ENCODE measurements around the gene PPL.
"Not testable (repeated sequence)": the region's sequence is repeated elsewhere in the genome, so short reads cannot be mapped to it uniquely, and the experiment has no call there.

The PPL gene

DNA sequence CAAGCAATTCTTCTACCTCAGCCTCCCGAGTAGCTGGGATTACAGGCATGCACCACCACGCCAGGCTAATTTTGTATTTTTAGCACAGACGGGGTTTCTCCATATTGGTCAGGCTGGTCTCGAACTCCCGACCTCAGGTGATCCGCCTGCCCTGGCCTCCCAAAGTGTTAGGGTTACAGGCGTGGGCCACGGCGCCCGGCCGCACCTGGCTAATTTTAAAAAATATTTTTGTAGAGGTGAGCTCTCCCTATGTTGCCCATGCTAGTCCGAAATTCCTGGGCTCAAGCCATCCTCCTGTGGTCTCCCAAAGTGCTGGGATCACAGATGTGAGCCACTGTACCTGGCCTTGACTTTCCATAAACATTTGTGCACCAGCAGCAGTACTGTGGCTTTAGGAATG lies 31.3 kb upstream of the PPL start:
- not testable (repeated sequence) for ATAC-seq; H3K9me3 Mint-ChIP-seq; H3K4me1 Mint-ChIP-seq; H3K4me3 Mint-ChIP-seq; H3K27ac Mint-ChIP-seq; DNase-seq (ENCODE audit: low spot score in 2 of 2); H3K36me3 Mint-ChIP-seq

DNA sequence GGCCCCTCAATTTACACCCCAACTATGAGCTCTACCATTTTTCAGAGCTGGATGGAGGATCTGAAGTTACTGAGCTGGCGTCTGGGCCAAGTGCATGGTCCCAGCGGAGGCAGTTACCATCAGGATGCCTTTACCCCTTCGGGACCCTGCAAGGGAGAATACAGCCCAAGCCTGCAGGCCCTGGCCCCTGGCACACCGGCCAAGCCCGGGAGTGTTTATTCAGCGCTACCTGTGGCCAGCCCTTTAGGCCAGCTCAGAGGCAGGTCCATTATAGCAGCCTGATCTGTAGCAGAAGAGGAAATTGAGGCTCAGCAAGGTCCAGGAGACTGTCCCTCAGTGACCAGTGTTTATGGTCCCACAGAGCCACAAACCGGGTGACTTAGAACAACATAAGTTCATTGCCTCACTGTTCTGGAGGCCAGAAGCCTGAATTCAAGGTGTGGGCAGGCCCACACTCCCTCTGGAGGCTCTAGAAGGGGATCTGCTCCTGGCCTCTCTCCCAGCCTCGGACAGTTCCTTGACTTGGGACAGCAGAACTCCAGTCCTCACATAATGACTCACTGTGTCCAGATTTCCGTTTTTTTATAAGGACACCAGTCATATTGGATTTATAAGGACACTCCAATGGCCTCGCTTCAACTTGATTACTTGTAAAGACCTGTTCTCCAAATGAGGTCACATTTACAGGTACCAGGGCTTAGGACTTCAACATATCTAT lies 29.9 kb upstream of the PPL start:
- no peak overlapping the region for H3K4me3 Mint-ChIP-seq
- H3K27ac Mint-ChIP-seq: no peak overlapping the region
- H3K9me3 Mint-ChIP-seq: no peaks in the 10 kb centered on the region
- DNase-seq (ENCODE audit: low spot score in 2 of 2): no peak
- no peaks in the 10 kb centered on the region for H3K36me3 Mint-ChIP-seq
- H3K4me1 Mint-ChIP-seq: no peaks in the 10 kb centered on the region
- ATAC-seq: peak; percentile 24

DNA sequence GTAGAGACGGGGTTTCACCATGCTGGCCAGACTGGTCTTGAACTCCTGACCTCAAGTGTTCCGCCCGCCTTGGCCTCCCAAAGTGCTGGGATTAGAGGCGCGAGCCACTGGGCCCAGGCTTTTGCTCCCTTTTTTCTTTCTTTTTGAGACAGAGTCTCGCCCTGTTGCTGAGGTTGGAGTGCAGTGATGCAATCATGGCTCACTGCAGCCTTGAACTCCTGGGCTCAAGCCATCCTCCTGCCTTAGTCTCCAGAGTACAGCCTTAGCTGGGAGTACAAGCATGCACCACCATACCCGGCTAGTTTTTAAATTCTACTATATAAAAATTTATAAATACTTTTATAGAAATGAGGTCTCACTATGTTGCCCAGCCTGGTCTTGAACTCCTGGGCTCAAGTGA lies 26.6 kb upstream of the PPL start:
- H3K36me3 Mint-ChIP-seq; H3K27ac Mint-ChIP-seq; DNase-seq (ENCODE audit: low spot score in 2 of 2); H3K9me3 Mint-ChIP-seq; H3K4me1 Mint-ChIP-seq; ATAC-seq; H3K4me3 Mint-ChIP-seq: not testable (repeated sequence)

DNA sequence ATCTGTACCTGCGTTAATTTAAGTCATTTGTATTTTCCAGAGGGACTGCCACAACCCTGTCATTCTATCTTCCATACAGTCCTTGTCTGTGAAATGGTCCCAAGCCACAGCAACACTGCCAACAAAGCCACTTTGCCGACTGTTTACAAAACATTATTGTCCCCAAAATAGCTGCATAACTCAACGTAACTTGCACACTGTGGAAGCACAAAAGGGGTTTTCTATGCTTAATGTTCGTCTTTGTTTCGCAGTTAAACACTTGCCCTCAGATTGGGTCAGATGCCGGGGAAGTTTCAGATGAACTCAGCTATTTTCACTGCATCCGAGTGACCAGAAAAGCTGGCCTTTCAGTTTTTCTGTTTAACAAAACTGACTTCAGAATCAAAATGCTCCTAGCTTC lies 25.8 kb upstream of the PPL start:
- peaks cover 11% of the 10 kb centered on the region for H3K4me1 Mint-ChIP-seq

DNA sequence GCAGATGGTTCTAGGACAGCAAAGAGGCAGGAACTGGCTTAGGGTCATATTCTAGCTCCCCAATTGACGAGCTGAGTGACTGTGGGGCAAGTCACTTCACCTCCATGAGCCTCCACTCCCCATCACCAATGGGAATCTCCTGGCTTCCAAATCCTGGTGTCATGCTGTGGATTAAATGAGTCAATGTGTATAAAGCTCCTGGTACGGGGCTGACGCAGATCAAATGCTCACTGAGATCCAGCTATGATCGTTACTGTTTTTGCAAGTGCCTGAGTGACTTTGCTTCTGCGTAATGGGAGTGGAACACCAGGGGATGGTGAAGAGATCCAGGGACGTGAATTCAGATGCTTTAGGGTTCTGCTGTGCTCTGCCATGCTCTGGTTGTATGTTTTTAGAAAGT lies 23.6 kb upstream of the PPL start:
- no peaks in the 10 kb centered on the region for H3K9me3 Mint-ChIP-seq
- DNase-seq (ENCODE audit: low spot score in 2 of 2): no peak
- H3K4me1 Mint-ChIP-seq: peaks cover 26% of the 10 kb centered on the region
- no peak overlapping the region for H3K27ac Mint-ChIP-seq
- no peak overlapping the region for H3K4me3 Mint-ChIP-seq
- ATAC-seq: no peak
- H3K36me3 Mint-ChIP-seq: no peaks in the 10 kb centered on the region

More for the DNA sequence above, 25.8 kb upstream of the PPL start:
- ATAC-seq (no peak), DNase-seq (ENCODE audit: low spot score in 2 of 2) (no peak)
- no peak overlapping the region for H3K4me3 Mint-ChIP-seq
- no peak overlapping the region for H3K27ac Mint-ChIP-seq
- H3K9me3 Mint-ChIP-seq: no peaks in the 10 kb centered on the region
- H3K36me3 Mint-ChIP-seq: no peaks in the 10 kb centered on the region

DNA sequence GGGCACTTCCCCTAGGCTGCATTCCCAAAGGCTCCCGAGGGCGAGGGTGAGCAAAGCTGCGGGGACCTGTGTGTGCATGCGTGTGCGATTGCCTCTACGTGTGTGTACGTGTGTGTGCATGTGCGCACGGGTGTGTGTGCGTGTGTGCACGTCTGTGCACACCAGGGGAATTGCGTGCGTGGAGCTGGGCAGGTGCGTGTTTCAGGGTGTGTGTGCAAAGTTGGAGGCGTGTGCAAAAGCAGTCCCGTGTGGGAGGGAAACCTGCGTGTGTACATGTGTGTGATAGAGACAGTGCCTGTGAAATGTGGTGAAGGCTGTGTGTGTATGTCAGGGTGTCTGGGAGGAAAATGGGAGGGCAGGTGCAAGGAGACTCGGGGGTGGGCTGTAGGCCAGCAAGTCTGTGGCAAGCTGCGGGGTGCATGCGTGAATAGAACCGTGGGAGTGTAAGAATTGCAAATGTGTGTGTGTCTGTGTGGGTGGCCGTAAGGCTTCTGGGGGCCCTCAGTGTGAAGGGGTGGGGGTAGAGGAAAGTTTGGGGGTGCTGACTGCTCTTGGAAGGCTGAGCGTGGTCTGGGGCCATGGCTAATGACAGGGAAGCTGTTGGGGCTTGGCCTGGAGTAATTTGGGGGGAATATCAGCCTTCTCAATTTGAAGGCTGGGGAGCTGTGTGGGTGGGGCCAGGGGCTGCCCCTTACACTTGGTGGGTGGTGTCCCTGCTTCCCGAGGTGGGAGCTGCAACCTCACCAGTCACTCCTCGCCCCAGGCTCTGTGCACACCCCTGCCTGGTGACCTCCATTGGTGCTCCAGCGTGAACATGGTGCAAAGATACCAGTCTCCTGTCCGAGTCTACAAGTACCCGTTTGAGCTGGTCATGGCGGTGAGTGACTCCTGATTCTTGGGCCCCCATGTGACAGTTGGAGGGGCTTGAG lies 21.8 kb upstream of the PPL start:
- DNase-seq (ENCODE audit: low spot score in 2 of 2): no peak
- no peaks in the 10 kb centered on the region for H3K9me3 Mint-ChIP-seq
- H3K4me3 Mint-ChIP-seq: peak overlapping the region; percentile 77
- ATAC-seq: no peak
- no peaks in the 10 kb centered on the region for H3K36me3 Mint-ChIP-seq
- peaks cover 26% of the 10 kb centered on the region for H3K4me1 Mint-ChIP-seq
- H3K27ac Mint-ChIP-seq: no peak overlapping the region

DNA sequence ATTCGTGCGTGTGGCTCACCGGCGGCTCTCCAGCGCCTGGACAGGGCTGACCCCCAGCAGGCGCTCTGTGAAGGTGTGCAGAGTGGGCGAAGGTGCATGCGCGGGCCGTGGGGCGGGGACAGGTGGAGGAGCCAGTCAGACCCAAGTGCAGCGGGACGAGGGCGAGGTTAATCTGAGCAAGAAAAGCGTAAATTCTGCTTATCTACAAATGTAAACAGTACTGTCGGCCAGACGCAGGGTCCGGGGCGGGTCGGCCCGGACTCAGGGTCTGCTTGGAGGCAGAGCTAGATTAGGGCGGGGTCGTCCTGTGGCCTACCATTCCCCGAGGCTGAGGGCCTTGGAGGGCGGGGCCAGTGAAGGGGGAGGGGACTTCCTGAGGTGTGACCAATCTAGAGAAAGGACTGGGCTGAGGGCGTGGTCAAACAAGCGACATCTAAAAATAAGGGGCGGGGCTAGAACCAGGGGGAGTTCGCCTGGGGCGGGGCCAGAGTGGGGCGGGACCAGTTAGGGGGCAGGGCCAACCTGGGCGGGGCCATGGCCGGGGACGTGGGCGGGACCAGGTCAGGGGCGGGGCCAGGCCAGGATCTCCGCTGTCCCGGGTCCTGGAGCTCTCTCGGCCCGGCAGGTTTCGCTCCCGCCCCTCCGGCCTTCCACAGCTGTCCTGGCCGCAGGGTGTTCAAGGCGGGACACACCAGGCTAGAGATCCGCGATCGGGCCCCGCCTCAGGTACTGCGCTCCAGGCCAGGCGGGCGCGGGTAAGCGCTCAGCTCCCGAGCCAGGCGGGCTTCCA lies 21.0 kb upstream of the PPL start, which contains the start of gene SEC14L5:
Gene SEC14L5, plus strand, starts transcription at position 611 of the 790 bp plus-strand sequence. CDS start 994 bp downstream, outside the sequence.
- Mint-ChIP-seq H3K36me3 (no peaks in the 10 kb centered on the region), H3K9me3 (no peaks in the 10 kb centered on the region), H3K4me1 (peaks cover 26% of the 10 kb centered on the region), H3K4me3 (peak within 1 kb of the TSS; percentile 77), H3K27ac (no peak within 1 kb of the TSS)
- ATAC-seq (peak; percentile 81), DNase-seq (ENCODE audit: low spot score in 2 of 2) (peak; percentile 87 to 93)

DNA sequence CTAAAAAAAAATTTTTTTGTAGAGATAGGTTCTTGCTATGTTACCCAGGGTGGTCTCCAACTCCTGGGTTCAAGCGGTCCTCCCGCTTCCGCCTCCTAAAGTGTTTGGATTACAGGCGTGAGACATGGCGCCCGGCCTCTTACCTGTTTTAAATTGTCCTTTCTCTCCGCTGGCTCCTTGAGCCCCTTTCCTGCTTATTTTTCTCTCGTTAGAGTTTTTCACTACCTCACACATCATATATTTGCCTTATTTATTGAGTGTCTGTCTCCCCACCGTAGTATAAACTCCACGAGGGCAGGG lies 20.4 kb upstream of the PPL start:
- Mint-ChIP-seq H3K4me3 (peak overlapping the region; percentile 77), H3K27ac (no peak overlapping the region), H3K36me3 (no peaks in the 10 kb centered on the region), H3K4me1 (peaks cover 26% of the 10 kb centered on the region), H3K9me3 (no peaks in the 10 kb centered on the region)
- DNase-seq (ENCODE audit: low spot score in 2 of 2): no peak
- no peak for ATAC-seq

DNA sequence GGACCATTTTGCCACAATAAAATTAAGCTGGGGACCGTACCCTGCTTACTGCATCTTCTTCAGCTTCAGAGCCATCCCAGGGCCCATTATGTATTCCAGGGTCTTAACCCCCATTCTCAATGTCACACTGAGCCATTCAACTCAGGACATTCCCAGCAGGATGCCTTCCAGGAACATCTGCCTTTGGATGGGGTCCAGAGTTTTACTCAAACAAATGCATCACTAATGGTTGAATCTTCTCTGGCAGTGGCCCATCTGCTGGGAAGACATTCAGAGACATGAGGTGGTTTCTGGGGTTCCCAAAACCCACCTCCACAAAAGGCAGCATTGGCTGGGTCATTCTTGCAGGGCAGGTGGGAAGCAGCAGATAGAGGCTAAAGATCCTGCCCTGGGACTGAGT lies 17.8 kb upstream of the PPL start:
- H3K4me1 Mint-ChIP-seq: peaks cover 26% of the 10 kb centered on the region
- no peak overlapping the region for H3K4me3 Mint-ChIP-seq
- H3K9me3 Mint-ChIP-seq: no peaks in the 10 kb centered on the region
- H3K27ac Mint-ChIP-seq: no peak overlapping the region
- ATAC-seq (no peak), DNase-seq (ENCODE audit: low spot score in 2 of 2) (no peak)
- no peaks in the 10 kb centered on the region for H3K36me3 Mint-ChIP-seq

DNA sequence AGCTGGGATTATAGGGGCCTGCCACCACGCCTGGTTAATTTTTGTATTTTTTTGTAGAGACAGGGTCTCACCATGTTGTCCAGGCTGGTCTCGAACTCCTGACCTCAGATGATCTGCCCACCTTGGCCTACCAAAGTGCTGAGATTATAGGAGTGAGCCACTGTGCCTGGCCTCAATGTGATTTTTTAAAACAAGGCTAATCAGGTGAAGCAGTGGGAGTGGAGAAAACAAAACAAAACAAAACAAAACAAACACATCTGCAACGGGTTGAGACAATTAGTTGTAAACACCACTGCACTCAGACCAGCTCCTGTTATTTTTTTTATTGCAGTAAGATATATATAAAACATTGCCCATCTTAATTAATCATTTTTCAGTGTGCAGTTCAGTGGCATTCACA lies 14.6 kb upstream of the PPL start:
- H3K36me3 Mint-ChIP-seq; H3K9me3 Mint-ChIP-seq; ATAC-seq; DNase-seq (ENCODE audit: low spot score in 2 of 2); H3K27ac Mint-ChIP-seq; H3K4me3 Mint-ChIP-seq; H3K4me1 Mint-ChIP-seq: not testable (repeated sequence)

DNA sequence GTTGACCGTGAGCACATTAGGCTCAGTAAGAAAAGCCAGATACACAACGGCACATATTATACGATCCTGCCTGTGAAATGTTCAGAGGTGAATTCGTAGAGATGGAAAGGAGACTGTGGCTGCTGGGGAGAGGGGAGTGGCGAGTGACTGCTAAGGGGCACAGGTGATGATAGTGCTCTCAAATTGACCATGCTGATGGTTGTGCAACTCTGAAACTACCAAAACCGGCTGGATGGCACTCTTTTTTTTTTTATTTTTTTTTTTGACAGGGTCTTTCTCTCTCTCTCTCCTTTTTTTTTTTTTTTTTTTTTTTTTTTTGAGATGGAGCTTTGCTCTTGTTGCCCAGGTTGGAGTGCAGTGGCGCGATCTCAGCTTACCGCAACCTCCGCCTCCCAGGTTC lies 13.0 kb upstream of the PPL start:
- Mint-ChIP-seq H3K4me1 (no peaks in the 10 kb centered on the region), H3K36me3 (no peaks in the 10 kb centered on the region), H3K27ac (no peak overlapping the region), H3K9me3 (no peaks in the 10 kb centered on the region), H3K4me3 (no peak overlapping the region)
- DNase-seq (ENCODE audit: low spot score in 2 of 2) (no peak), ATAC-seq (no peak)

DNA sequence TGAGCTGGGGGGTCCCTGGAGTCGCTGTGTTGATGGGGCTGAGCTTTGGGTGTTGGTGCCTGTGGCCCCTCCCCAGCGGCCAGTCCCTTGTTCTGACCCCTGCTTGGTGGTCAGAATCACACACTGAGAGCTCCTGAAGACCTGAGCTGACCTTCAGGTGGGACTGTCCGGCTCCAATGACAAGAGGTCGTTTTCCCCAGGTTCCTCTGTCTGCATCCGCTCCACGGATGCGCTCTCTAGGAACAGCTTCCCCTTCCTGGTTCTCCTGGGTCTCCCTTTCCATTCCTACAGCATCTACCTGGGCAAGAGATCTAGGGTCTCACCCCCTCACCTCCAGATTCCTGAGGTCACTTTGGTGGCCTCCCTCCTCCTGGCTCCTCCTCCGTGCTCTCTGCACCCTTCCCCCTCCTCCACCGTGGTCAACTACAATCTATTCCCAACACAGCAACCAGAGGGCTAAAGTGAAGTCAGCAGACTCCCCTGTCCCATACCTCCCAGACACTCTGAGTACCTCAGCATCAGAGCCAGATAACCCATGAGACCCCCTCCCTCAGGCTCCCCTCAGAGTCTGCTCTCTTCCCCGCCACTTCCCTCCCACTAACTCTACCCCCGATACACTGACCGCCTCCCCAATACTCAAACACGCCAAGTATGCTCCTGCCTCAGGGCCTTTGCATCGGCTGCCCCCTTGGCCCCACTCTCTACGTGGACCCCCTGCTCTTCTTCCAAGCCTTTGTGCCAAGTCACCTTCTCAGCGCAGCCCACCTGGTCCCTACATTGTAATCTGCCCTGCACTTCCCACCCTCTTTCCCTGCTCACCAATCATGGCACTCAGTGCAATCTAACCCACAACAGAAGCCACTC lies 12.2 kb upstream of the PPL start:
- no peak for ATAC-seq
- Mint-ChIP-seq H3K27ac (no peak overlapping the region), H3K36me3 (no peaks in the 10 kb centered on the region), H3K4me3 (no peak overlapping the region), H3K4me1 (no peaks in the 10 kb centered on the region), H3K9me3 (no peaks in the 10 kb centered on the region)
- DNase-seq (ENCODE audit: low spot score in 2 of 2): no peak

DNA sequence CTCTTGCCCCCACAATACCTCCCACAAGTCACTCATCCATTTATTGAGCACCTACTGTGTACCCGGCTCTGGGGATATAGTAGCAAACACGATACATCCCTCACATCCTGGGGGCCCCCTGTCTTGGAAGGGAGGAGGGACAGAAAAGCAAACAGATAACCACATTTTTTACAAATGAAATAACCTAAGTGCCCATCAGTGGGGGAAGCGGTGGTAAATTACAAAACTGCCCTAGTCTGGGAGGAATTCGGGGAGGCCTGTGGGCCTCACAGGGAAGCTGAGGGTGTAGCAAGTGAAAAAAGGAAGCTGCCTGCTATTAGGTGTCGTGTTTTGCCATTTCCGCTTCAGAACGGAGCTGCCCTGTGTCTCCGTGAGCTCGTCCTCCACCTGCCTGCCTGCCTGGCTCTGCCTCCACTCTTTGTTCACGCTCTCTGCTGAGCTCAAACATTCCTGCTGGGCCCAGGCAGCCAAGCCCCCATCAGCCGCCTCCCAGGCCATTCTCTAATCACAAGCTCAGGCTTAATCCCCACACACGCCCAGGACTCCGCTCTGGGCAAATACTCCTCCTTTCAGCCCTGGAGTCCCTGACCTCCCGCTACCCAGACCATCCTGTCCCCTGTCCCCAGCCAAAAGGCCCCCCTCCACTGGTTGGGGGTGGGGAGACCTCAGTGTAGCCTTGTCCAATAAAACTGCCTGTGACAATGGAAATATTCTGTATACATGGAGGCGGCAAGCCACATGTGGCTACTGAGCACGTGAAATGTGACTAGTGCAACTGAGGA lies 11.0 kb upstream of the PPL start:
- Mint-ChIP-seq H3K4me3 (no peak overlapping the region), H3K9me3 (no peaks in the 10 kb centered on the region), H3K4me1 (no peaks in the 10 kb centered on the region), H3K27ac (no peak overlapping the region), H3K36me3 (no peaks in the 10 kb centered on the region)
- DNase-seq (ENCODE audit: low spot score in 2 of 2) (no peak), ATAC-seq (no peak)

DNA sequence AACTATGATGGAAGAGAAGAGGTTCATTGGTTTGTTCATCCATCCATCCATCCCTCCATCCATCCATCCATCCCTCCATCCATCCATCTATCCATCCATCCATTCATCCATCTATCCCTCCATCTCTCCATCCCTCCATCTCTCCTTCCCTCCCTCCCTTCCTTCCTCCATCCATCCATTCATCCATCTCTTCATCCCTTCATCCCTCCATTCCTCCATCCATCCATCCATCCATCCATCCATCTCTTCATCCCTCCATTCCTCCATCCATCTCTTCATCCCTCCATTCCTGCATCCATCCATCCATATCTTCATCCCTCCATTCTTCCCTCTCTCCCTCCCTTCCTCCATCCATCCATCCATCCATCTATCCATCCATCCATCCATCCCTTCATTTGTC lies 10.0 kb upstream of the PPL start:
- no peak for DNase-seq (ENCODE audit: low spot score in 2 of 2)
- Mint-ChIP-seq H3K9me3 (no peaks in the 10 kb centered on the region), H3K27ac (no peak overlapping the region), H3K36me3 (no peaks in the 10 kb centered on the region), H3K4me1 (no peaks in the 10 kb centered on the region), H3K4me3 (no peak overlapping the region)
- ATAC-seq: no peak
